Esophagus (tissue), 2 donors: ENCODE measurements around the gene SLC17A4. TPM values are rescaled to one million over a fixed set of nuclear protein-coding genes. Genes with fewer than 3 reads are reported as not detected.

Experiments used
- H3K27ac ChIP-seq, 2 donors: one replicate each; pipeline ENCODE4 v1.5.1; 2013; ENCODE audit warnings: low read depth in 2 of 2, mild to moderate bottlenecking in 2 of 2, inconsistent platforms in 1 of 2, low read length in 1 of 2, moderate library complexity in 1 of 2
- H3K27me3 ChIP-seq, 2 donors: one replicate each; pipeline ENCODE4 v1.6.1; 2013; ENCODE audit warnings: low read length in 2 of 2, control low read depth in 1 of 2, mild to moderate bottlenecking in 1 of 2; ENCODE audit not compliant: insufficient read depth in 2 of 2, control insufficient read depth in 1 of 2
- H3K36me3 ChIP-seq, 2 donors: one replicate each; pipeline ENCODE4 v1.6.1; 2013; ENCODE audit warnings: low read length in 1 of 2; ENCODE audit not compliant: control insufficient read depth in 2 of 2, insufficient read depth in 2 of 2
- H3K4me1 ChIP-seq, 2 donors: one replicate each; pipeline ENCODE4 v1.6.1; 2013; ENCODE audit warnings: low read length in 1 of 2; ENCODE audit not compliant: control insufficient read depth in 2 of 2, insufficient read depth in 2 of 2
- H3K4me3 ChIP-seq, 2 donors: one replicate each; pipeline ENCODE4 v1.5.1; 2013; ENCODE audit warnings: low read length in 2 of 2, mild to moderate bottlenecking in 2 of 2, low read depth in 1 of 2, moderate library complexity in 1 of 2
- H3K9me3 ChIP-seq, 2 donors: one replicate each; pipeline ENCODE4 v1.6.1; 2013; ENCODE audit warnings: mild to moderate bottlenecking in 2 of 2, low read depth in 1 of 2, low read length in 1 of 2, moderate library complexity in 1 of 2; ENCODE audit not compliant: control insufficient read depth in 2 of 2, insufficient read depth in 1 of 2
- WGBS, 2 donors: extraction: QIAGEN DNeasy Blood & Tissue Kit; methylation state at CpG; one replicate each; pipeline ENCODE4 v1.1.7; 2013; 5-methylcytosine and 5-hydroxymethylcytosine counted together
- polyA plus RNA-seq, 2 donors: library from polyadenylated mRNA; stranded (reverse); fragments of 200-250 nt; gene quantifications; one replicate each; pipeline ENCODE4 v1.2.3, GENCODE V29; 2013
- donor health status: healthy with polysubstance abuse.
- donor health status: Bipolar disorder and iron deficiency.

Gene SLC17A4
- polyA plus RNA-seq, 2 donors: not detected

GRCh38 chr6:25769983-25770382, 15.4 kb downstream of the SLC17A4 start:
- Histone ChIP-seq H3K9me3 (no peaks in the 10 kb centered on the region), H3K27me3 (no peaks in the 10 kb centered on the region), H3K4me3 (no peak overlapping the region), H3K36me3 (no peaks in the 10 kb centered on the region), H3K27ac (no peak overlapping the region), H3K4me1 (no peaks in the 10 kb centered on the region)
- 61 to 75% methylated on average over 2 of the region's 2 CpGs for WGBS, 2 donors

GRCh38 chr6:25774120-25774715, 19.7 kb downstream of the SLC17A4 start:
- no peaks in the 10 kb centered on the region for H3K9me3 ChIP-seq
- H3K27me3 ChIP-seq: no peaks in the 10 kb centered on the region
- H3K36me3 ChIP-seq: no peaks in the 10 kb centered on the region
- 31 to 51% methylated on average over 2 of the region's 2 CpGs for WGBS, 2 donors
- no peak overlapping the region for H3K4me3 ChIP-seq
- no peak overlapping the region for H3K27ac ChIP-seq
- H3K4me1 ChIP-seq: no peaks in the 10 kb centered on the region

GRCh38 chr6:25777031-25777430, 22.5 kb downstream of the SLC17A4 start:
- no peak overlapping the region for H3K4me3 ChIP-seq
- no peaks in the 10 kb centered on the region for H3K27me3 ChIP-seq
- H3K4me1 ChIP-seq: no peaks in the 10 kb centered on the region
- H3K36me3 ChIP-seq: no peaks in the 10 kb centered on the region
- H3K27ac ChIP-seq: no peak overlapping the region
- WGBS, 2 donors: 61 to 86% methylated on average over 2 of the region's 2 CpGs
- no peaks in the 10 kb centered on the region for H3K9me3 ChIP-seq

- no peaks in the 10 kb centered on the region for H3K27me3 ChIP-seq
- H3K27ac ChIP-seq: no peak overlapping the region
- WGBS, 2 donors: 54 to 64% methylated on average over 4 of the region's 4 CpGs
Observed at GRCh38 chr6:25777856-25778649, 23.5 kb downstream of the SLC17A4 start.

DNA sequence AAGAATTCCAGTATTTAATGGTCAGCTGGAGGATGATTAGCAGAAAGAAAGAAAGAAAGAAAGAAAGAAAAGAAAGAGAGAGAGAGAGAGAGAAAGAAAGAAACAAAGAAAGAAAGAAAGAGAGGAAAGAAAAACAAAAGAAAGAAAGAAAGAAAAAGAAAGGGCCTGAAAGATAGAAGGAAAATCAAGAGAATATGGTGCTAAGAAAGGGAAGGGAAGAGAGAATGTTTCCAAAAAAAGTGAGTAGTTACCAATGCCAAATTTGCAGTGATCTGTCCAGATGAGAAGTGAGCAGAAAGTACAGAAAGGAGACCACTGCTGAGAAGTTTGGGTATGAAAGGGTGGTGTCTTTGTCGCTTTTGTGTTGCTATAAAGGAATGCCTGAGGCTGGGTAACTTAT, 26.6 kb downstream of the SLC17A4 start:
- Histone ChIP-seq H3K27ac (no peak overlapping the region), H3K4me3 (no peak overlapping the region), H3K27me3 (no peaks in the 10 kb centered on the region), H3K4me1 (no peaks in the 10 kb centered on the region), H3K36me3 (no peaks in the 10 kb centered on the region), H3K9me3 (no peaks in the 10 kb centered on the region)
- 82 to 93% methylated on average over 1 of the region's 1 CpG for WGBS, 2 donors

More at GRCh38 chr6:25777856-25778649, 23.5 kb downstream of the SLC17A4 start:
- H3K9me3 ChIP-seq: no peaks in the 10 kb centered on the region
- H3K4me1 ChIP-seq: no peaks in the 10 kb centered on the region
- H3K36me3 ChIP-seq: no peaks in the 10 kb centered on the region
- no peak overlapping the region for H3K4me3 ChIP-seq

GRCh38 chr6:25787428-25787827, 32.9 kb downstream of the SLC17A4 start:
- Histone ChIP-seq H3K4me1 (no peaks in the 10 kb centered on the region), H3K36me3 (no peaks in the 10 kb centered on the region), H3K27me3 (no peaks in the 10 kb centered on the region), H3K9me3 (no peaks in the 10 kb centered on the region), H3K27ac (no peak overlapping the region), H3K4me3 (no peak overlapping the region)
- 66 to 67% methylated on average over 2 of the region's 2 CpGs for WGBS, 2 donors

DNA sequence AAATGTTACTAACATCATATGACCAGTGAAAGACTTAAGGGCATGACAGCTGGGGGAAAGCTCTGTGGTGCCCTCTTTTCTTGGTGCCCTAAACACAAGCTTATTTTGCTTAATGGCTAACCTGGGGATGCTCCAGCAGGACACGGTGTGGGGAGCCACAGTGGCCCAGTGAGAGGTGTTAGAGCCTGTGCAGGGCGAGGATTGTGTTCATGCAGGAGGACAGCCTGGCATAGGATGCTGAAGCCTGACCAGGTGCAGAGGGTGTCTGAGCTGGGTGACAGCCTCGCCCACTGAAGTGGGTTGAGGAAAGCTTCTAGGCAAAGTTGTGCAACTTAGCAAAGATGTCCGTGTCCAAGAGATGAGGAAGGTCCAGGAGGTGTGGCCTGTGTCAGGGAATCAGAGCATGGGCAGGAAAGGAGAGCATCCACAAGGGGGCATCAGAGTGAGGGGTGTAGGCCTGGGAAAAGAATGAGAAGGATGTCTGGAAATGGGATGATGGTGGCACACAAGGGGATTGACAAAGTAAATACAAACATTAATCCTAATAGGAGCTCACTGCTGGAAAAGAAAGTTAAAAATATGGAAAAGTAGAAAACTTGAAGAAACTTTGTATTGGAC, 33.9 kb downstream of the SLC17A4 start:
- H3K27me3 ChIP-seq: no peaks in the 10 kb centered on the region
- no peaks in the 10 kb centered on the region for H3K36me3 ChIP-seq
- no peaks in the 10 kb centered on the region for H3K9me3 ChIP-seq
- no peak overlapping the region for H3K4me3 ChIP-seq
- 64 to 68% methylated on average over 4 of the region's 4 CpGs for WGBS, 2 donors
- H3K4me1 ChIP-seq: no peaks in the 10 kb centered on the region
- H3K27ac ChIP-seq: no peak overlapping the region

DNA sequence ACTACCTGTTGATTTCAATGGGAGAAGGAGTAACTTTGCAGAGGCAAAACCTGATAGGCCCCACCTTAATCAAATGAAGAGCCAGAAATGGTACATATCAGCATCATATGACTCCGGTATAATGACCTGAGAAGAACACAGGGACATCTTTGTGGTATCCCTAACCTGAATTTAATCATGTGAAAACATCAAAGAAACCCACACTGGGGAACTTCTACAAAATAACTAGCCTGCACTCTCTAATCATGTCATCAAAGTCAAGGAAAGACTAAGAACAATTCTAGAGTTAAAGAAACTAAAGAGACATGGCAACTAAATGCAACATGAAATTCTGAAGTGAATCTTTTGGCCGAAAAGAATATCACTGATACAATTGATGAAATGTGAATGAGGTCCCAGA, 34.9 kb downstream of the SLC17A4 start:
- no peaks in the 10 kb centered on the region for H3K9me3 ChIP-seq
- H3K4me3 ChIP-seq: no peak overlapping the region
- no peaks in the 10 kb centered on the region for H3K4me1 ChIP-seq
- no peak overlapping the region for H3K27ac ChIP-seq
- 79 to 94% methylated on average over 2 of the region's 2 CpGs for WGBS, 2 donors
- no peaks in the 10 kb centered on the region for H3K27me3 ChIP-seq
- no peaks in the 10 kb centered on the region for H3K36me3 ChIP-seq

GRCh38 chr6:25792016-25792415, 37.5 kb downstream of the SLC17A4 start:
- Histone ChIP-seq H3K4me3 (no peak overlapping the region), H3K27ac (no peak overlapping the region), H3K27me3 (no peaks in the 10 kb centered on the region), H3K9me3 (no peaks in the 10 kb centered on the region), H3K4me1 (no peaks in the 10 kb centered on the region), H3K36me3 (no peaks in the 10 kb centered on the region)
- 80 to 83% methylated on average over 4 of the region's 4 CpGs for WGBS, 2 donors
